Heart left ventricle (tissue), 13 donors: ENCODE results near the gene HS3ST2.

Experiments used
- POLR2A ChIP-seq, 2 donors: fragments of 450-650 bp; IDR thresholded peaks; one replicate each; pipeline ENCODE4 v1.6.1; 2017; ENCODE audit warnings: antibody characterized with exemption in 2 of 2, mild to moderate bottlenecking in 2 of 2, moderate library complexity in 2 of 2
- TF ChIP-seq, protein P1 (sequence below), 12 donors: fragments of 200-600 bp; sonication (generic) in 4 of 12; IDR thresholded peaks; one replicate each; pipeline versions ENCODE4 v1.5.0 to v1.8.0; 2018 to 2022; ENCODE audit warnings: antibody characterized with exemption in 12 of 12, mild to moderate bottlenecking in 5 of 12
- donor health status: ischemic (EF 13 %, LVEDD 7.1; RV severe dilation, severe dysfunction).
- donor health status: DM: no; HTN: yes; CAD: no.
- donor health status: DM: no; HTN: no; CAD: no.
- donor health status: ischemic (EF 25% LVEDD 6.9; RV normal size, moderate dysfunction).
- donor health status: ischemic (EF 25% LVEDD 5.7; RV mildly dilated, moderate dysfunction).
- donor health status: ischemic (EF 35%, LVEDD 5.7; RV mildly dilated, moderate dysfunction).
- donor health status: nonischemic (EF 11% LVEDD 7.7; RV severe dilation, severe dysfunction).
- donor health status: DM: yes; HTN: yes; CAD: no.
- donor health status: PGD.
- donor health status: ischemic (EF 29% LVEDD 5.4; RV normal size, mild dysfunction).
- donor health status: nonischemic (EF 23%, LVEDD 6.1; RV moderate dilation, normal function).

DNA sequence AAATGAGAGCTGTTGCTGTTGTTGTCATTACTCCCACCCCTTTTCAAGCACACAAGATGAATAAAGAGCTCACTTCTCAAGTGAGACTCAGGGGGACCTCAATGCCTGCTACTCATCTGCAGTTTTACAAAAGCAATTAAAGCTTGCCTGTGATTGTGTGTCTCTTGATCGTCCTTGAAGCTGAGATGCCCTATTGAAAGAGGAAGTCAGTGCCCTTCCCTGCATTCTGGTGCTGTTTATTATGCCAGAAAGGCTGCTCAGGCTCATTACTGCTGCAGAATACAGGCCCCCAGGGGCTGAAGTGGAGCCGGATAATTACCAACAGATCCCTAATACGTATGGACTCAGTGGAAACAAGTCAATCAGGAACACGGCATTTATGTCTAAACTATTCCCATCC lies 147.2 kb downstream of the HS3ST2 start:
- TF ChIP-seq POLR2A (IDR thresholded peaks at IDR 0.05): no peak
- TF ChIP-seq, protein P1, sequence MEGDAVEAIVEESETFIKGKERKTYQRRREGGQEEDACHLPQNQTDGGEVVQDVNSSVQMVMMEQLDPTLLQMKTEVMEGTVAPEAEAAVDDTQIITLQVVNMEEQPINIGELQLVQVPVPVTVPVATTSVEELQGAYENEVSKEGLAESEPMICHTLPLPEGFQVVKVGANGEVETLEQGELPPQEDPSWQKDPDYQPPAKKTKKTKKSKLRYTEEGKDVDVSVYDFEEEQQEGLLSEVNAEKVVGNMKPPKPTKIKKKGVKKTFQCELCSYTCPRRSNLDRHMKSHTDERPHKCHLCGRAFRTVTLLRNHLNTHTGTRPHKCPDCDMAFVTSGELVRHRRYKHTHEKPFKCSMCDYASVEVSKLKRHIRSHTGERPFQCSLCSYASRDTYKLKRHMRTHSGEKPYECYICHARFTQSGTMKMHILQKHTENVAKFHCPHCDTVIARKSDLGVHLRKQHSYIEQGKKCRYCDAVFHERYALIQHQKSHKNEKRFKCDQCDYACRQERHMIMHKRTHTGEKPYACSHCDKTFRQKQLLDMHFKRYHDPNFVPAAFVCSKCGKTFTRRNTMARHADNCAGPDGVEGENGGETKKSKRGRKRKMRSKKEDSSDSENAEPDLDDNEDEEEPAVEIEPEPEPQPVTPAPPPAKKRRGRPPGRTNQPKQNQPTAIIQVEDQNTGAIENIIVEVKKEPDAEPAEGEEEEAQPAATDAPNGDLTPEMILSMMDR (IDR thresholded peaks at IDR 0.05): no peak
